Nephron progenitor cell (in vitro differentiated cells): ENCODE data around the gene VWC2L.

Source experiments
- DNase-seq: peaks from one replicate; pipeline ENCODE4 v3.0.0; 2021
- H3K27ac Mint-ChIP-seq: 2 replicates; pipeline ENCODE4 v1.8.0; 2021; ENCODE audit warnings: mild to moderate bottlenecking, moderate library complexity, mixed read lengths
- H3K27me3 Mint-ChIP-seq: 2 replicates; pipeline ENCODE4 v1.8.0; 2021; ENCODE audit warnings: mild to moderate bottlenecking, low read depth, mixed read lengths; ENCODE audit not compliant: poor library complexity
- H3K36me3 Mint-ChIP-seq: 2 replicates; pipeline ENCODE4 v1.8.0; 2021; ENCODE audit warnings: low read depth, mixed read lengths
- H3K4me1 Mint-ChIP-seq: 2 replicates; pipeline ENCODE4 v1.8.0; 2021; ENCODE audit warnings: mixed read lengths
- H3K4me3 Mint-ChIP-seq: 2 replicates; pipeline ENCODE4 v1.8.0; 2021; ENCODE audit warnings: mild to moderate bottlenecking, moderate library complexity, mixed read lengths
- H3K9me3 Mint-ChIP-seq: 2 replicates; pipeline ENCODE4 v1.8.0; 2021; ENCODE audit warnings: mild to moderate bottlenecking, moderate library complexity, mixed read lengths
- CTCF ChIP-seq: fragments of 200-600 bp; sonication (generic); IDR thresholded peaks from 2 replicates; pipeline ENCODE4 v1.5.0; 2021; ENCODE audit warnings: antibody characterized with exemption

VWC2L gene

DNA sequence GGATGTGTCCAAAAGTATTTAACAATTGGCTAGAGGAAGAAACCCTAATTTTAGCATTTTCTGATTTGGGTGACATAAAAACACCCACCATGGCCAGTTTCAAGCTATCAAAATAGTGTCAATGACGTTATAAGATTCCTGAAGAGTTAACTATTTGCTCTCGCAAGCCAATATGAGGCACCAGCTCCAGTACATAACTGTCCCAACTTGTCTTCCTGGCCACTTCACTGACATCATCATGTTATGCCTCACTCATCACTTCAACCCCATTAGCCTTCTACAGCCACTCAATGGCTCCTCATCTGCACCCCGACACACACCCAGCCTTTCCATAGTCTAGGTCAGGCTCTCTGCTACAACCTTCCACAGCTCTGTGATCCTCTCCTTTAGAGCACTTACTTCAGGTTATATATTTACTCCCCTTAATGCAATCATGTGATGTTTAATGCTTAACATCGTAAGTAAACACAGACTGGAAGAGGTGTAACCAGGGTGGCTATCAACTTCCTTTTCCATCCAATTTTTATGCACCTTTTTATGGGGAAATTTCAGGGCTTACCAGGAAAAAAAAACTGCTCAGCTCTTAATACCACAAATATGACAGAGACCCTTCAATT, 158.7 kb downstream of the VWC2L start:
- no peak for TF ChIP-seq CTCF
- Mint-ChIP-seq H3K27ac (no peak overlapping the region), H3K27me3 (no peaks in the 10 kb centered on the region), H3K9me3 (peaks cover 22% of the 10 kb centered on the region), H3K36me3 (no peaks in the 10 kb centered on the region), H3K4me3 (no peak overlapping the region), H3K4me1 (peaks cover 25% of the 10 kb centered on the region)
- no peak for DNase-seq

DNA sequence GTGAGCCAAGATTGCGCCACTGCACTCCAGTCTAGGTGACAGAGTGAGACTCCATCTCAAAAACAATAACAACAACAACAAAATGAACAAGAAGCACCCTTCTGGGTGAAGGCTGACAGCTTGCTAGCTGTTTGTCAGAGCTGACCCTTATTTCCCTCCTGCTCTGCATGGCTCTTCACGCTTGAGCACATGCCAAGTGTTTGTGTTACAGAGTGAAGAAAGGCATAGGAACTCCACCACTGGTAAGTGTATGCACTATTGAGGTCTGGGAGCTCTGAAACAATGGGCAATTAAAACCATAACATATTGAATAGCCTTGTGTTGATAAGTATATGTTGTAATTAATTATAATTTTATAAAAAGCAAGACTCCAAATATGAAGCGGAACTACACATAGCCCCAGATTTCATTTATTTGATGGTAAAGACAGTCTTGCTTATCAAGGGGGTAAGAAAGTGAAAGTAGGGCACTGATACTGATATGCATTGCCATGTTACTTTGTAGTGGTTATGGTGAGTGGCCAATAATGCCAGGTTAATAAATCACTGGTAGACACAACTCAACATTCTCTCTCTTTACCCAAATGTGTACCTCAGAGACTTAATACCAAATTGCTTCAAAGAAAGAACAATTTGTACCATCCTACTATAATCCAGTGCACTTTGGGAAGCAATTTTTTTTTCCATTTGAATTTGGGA, 163.4 kb downstream of the VWC2L start:
- peaks cover 6% of the 10 kb centered on the region for H3K9me3 Mint-ChIP-seq

DNA sequence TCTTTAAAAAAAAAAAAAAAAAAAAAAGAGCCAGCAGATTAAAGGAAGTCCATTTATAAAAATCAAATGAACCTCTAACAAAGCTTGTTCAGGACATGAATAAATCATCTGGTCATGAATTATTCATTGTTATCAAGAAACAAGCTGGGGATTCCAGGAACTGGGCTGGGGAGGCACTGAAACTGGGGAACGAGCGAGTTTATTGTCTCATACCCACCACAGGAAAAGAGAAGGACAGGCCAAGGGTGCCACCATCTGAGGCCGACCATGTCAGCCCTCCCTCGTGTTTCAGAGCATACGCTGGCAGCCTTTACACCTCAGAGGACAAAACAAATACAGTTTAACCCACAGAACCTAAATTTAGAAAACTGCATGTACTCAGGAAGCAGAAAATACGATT, 164.2 kb downstream of the VWC2L start:
- no peaks in the 10 kb centered on the region for H3K9me3 Mint-ChIP-seq
- no peak for DNase-seq
- TF ChIP-seq CTCF, result no peak
- H3K36me3 Mint-ChIP-seq, result no peaks in the 10 kb centered on the region
- no peaks in the 10 kb centered on the region for H3K27me3 Mint-ChIP-seq
- no peak overlapping the region for H3K4me3 Mint-ChIP-seq
- H3K27ac Mint-ChIP-seq, result peak overlapping the region; percentile 29
- peaks cover 42% of the 10 kb centered on the region for H3K4me1 Mint-ChIP-seq

More for the DNA sequence above, 163.4 kb downstream of the VWC2L start:
- Mint-ChIP-seq H3K27ac (peak overlapping the region; percentile 75), H3K36me3 (no peaks in the 10 kb centered on the region), H3K4me3 (no peak overlapping the region), H3K27me3 (no peaks in the 10 kb centered on the region), H3K4me1 (peaks cover 42% of the 10 kb centered on the region)
- TF ChIP-seq CTCF, result no peak
- no peak for DNase-seq

DNA sequence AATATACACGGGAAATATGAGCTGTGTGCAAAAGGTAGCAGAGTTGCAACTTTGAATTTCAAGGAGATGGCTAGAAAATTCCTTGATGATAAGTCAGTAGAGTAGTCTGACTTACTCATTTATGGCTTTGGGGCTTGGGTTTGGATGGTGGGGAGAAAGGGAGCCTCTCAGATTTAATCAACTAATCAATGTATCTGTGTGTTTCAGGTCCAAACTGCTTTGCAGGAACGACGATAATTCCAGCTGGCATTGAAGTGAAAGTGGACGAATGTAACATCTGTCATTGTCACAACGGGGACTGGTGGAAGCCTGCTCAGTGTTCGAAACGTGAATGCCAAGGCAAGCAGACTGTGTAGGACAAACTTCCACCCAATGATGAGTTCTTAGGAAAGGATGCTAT, 164.6 kb downstream of the VWC2L start:
- Mint-ChIP-seq H3K4me1 (peaks cover 42% of the 10 kb centered on the region), H3K36me3 (no peaks in the 10 kb centered on the region), H3K27ac (no peak overlapping the region), H3K27me3 (no peaks in the 10 kb centered on the region), H3K9me3 (no peaks in the 10 kb centered on the region), H3K4me3 (no peak overlapping the region)
- no peak for TF ChIP-seq CTCF
- DNase-seq, result no peak

DNA sequence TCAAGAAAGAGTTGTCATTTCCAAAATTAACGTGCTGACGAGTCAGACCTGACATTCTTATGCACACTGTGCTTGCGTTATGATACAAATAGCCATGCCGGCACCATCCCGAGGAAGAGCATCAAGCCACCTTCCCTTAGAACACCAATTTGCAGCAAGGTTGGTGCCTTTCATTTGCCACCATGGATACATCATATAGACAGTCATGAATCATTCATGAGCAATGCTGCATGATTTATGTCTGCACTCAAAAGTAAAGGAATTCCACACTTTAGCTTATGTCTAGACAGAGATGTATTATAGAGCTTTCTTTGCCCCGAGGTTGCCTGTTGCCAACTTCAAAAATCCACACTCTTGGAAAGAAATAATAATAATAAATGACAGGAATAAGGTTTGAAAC, 166.9 kb downstream of the VWC2L start:
- Mint-ChIP-seq H3K27ac (peak overlapping the region; percentile 78), H3K36me3 (no peaks in the 10 kb centered on the region), H3K4me3 (no peak overlapping the region), H3K9me3 (no peaks in the 10 kb centered on the region), H3K27me3 (no peaks in the 10 kb centered on the region), H3K4me1 (peaks cover 42% of the 10 kb centered on the region)
- DNase-seq, result no peak
- no peak for TF ChIP-seq CTCF

DNA sequence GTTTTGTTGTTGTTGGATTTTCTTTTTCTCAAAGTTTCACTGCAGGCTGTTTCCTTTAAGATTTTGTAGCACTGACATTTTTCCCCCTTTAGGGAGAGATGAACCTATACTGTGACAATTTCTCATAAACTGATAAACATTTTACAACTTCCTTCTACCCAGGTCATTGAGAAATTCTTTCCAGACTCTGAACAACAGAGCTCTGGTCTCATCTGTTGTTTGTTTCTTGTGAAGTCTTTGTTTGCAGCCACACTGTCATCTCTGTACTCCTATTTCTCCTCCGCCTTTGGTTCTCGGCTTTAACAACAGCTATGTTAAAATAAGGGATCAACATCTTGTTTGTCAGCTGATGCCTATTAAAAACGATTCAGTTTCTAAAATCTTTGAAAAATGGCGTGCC, 167.6 kb downstream of the VWC2L start:
- Mint-ChIP-seq H3K36me3 (no peaks in the 10 kb centered on the region), H3K4me3 (no peak overlapping the region), H3K4me1 (peaks cover 42% of the 10 kb centered on the region), H3K27me3 (no peaks in the 10 kb centered on the region), H3K9me3 (no peaks in the 10 kb centered on the region), H3K27ac (peak overlapping the region; percentile 78)
- TF ChIP-seq CTCF, result no peak
- DNase-seq, result no peak
